ENCODE data around the gene MYO16. TPM values are rescaled to one million over a fixed set of nuclear protein-coding genes. Genes with fewer than 3 reads are reported as not detected.

MYO16 gene
- total and polyA plus RNA-seq, 2 experiments from 2014 or later = 0.13 to 0.23 TPM

DNA sequence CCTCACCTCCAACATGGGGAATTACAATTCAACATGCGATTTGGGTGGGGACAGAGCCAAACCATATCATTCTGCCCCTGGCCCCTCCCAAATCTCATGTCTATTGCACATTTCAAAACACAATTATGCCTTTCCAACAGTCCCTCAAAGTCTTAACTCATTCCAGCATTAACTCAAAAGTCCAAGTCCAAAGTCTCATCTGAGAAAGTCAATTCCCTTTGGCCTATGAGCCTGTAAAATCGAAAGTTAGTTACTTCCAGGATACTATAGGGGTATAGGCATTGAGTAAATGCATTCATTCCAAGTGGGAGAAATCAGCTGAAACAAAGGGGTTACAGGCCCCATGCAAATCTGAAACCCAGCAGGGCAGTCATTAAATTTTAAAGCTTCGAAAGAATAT lies 598.8 kb downstream of the MYO16 start:
- H3K9me3 ChIP-seq (ENCODE audit: low read depth) = no peaks in the 10 kb centered on the region
- H2AFZ ChIP-seq = no peak overlapping the region
- DNase-seq (ENCODE audit: low spot score) = no peak
- H3K4me3 ChIP-seq = no peak overlapping the region
- no peaks in the 10 kb centered on the region for H3K27me3 ChIP-seq
- no peaks in the 10 kb centered on the region for H3K79me2 ChIP-seq
- no peaks in the 10 kb centered on the region for H3K4me1 ChIP-seq (ENCODE audit: insufficient read depth)
- H3K9me2 ChIP-seq (replicated peaks; ENCODE audit: insufficient read depth) = no peaks in the 10 kb centered on the region
- no peak overlapping the region for H3K4me2 ChIP-seq
- no peaks in the 10 kb centered on the region for H4K20me1 ChIP-seq (ENCODE audit: insufficient read depth, poor library complexity, severe bottlenecking)
- 88% methylated on average over 3 of the region's 3 CpGs for WGBS (ENCODE audit: low lambda C conversion rate, missing lambda C conversion rate)
- TF ChIP-seq, protein P1, sequence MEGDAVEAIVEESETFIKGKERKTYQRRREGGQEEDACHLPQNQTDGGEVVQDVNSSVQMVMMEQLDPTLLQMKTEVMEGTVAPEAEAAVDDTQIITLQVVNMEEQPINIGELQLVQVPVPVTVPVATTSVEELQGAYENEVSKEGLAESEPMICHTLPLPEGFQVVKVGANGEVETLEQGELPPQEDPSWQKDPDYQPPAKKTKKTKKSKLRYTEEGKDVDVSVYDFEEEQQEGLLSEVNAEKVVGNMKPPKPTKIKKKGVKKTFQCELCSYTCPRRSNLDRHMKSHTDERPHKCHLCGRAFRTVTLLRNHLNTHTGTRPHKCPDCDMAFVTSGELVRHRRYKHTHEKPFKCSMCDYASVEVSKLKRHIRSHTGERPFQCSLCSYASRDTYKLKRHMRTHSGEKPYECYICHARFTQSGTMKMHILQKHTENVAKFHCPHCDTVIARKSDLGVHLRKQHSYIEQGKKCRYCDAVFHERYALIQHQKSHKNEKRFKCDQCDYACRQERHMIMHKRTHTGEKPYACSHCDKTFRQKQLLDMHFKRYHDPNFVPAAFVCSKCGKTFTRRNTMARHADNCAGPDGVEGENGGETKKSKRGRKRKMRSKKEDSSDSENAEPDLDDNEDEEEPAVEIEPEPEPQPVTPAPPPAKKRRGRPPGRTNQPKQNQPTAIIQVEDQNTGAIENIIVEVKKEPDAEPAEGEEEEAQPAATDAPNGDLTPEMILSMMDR (IDR thresholded peaks at IDR 0.05; ENCODE audit: poor library complexity) = no peak
- TF ChIP-seq EZH2phosphoT487 (IDR thresholded peaks at IDR 0.05; ENCODE audit: low read depth, severe bottlenecking, unreplicated experiment) (no peak), EZH2 (IDR thresholded peaks at IDR 0.05; ENCODE audit: borderline replicate concordance) (no peak)
- H3K36me3 ChIP-seq (replicated peaks; ENCODE audit: insufficient read depth, low read depth) = no peaks in the 10 kb centered on the region
- H3K27ac ChIP-seq = no peak overlapping the region

- WGBS (ENCODE audit: low lambda C conversion rate, missing lambda C conversion rate) = 100% methylated on average over 1 of the region's 1 CpG
- Histone ChIP-seq H2AFZ (no peak overlapping the region), H4K20me1 (ENCODE audit: insufficient read depth, poor library complexity, severe bottlenecking) (no peaks in the 10 kb centered on the region), H3K27ac (no peak overlapping the region), H3K4me2 (no peak overlapping the region), H3K4me1 (ENCODE audit: insufficient read depth) (no peaks in the 10 kb centered on the region), H3K79me2 (no peaks in the 10 kb centered on the region), H3K27me3 (no peaks in the 10 kb centered on the region), H3K9me2 (replicated peaks; ENCODE audit: insufficient read depth) (no peaks in the 10 kb centered on the region), H3K36me3 (replicated peaks; ENCODE audit: insufficient read depth, low read depth) (no peaks in the 10 kb centered on the region), H3K9me3 (ENCODE audit: low read depth) (no peaks in the 10 kb centered on the region), H3K4me3 (no peak overlapping the region)
- no peak for DNase-seq (ENCODE audit: low spot score)
- TF ChIP-seq EZH2 (IDR thresholded peaks at IDR 0.05; ENCODE audit: borderline replicate concordance) (no peak), EZH2phosphoT487 (IDR thresholded peaks at IDR 0.05; ENCODE audit: low read depth, severe bottlenecking, unreplicated experiment) (no peak)
- TF ChIP-seq, protein P1 (IDR thresholded peaks at IDR 0.05; ENCODE audit: poor library complexity) = no peak
Measured at GRCh38 chr13:109231888-109232287, 602.5 kb downstream of the MYO16 start.

DNA sequence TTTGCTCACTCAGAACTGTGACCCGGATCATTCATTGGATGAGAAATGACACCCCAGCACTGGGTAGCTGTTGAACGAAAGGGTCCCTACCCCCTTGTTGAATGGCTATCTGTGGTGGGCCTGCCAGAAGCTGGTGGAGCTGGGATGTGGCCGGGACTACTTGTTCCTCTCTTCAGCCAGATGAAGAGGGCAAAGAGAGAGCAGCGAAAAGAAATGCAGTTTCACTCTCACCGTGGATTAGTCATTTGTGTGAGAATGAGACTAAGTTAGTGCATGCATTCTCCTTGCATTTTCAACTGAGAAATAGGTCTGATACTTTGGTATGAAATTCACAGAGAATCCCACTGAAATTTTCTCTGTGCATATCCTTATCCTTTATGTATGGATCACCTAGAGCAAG lies 603.9 kb downstream of the MYO16 start:
- no peak overlapping the region for H3K4me3 ChIP-seq
- no peak for TF ChIP-seq EZH2 (IDR thresholded peaks at IDR 0.05; ENCODE audit: borderline replicate concordance)
- TF ChIP-seq, protein P1 (IDR thresholded peaks at IDR 0.05; ENCODE audit: poor library complexity) = no peak
- TF ChIP-seq EZH2phosphoT487 (IDR thresholded peaks at IDR 0.05; ENCODE audit: low read depth, severe bottlenecking, unreplicated experiment) = no peak
- no peaks in the 10 kb centered on the region for H3K4me1 ChIP-seq (ENCODE audit: insufficient read depth)
- H3K79me2 ChIP-seq = no peaks in the 10 kb centered on the region
- no peaks in the 10 kb centered on the region for H3K27me3 ChIP-seq
- WGBS (ENCODE audit: low lambda C conversion rate, missing lambda C conversion rate) = 83% methylated on average over 5 of the region's 5 CpGs
- no peaks in the 10 kb centered on the region for H3K9me3 ChIP-seq (ENCODE audit: low read depth)
- no peak for DNase-seq (ENCODE audit: low spot score)
- no peaks in the 10 kb centered on the region for H3K36me3 ChIP-seq (replicated peaks; ENCODE audit: insufficient read depth, low read depth)
- no peak overlapping the region for H3K27ac ChIP-seq
- no peaks in the 10 kb centered on the region for H3K9me2 ChIP-seq (replicated peaks; ENCODE audit: insufficient read depth)
- no peaks in the 10 kb centered on the region for H4K20me1 ChIP-seq (ENCODE audit: insufficient read depth, poor library complexity, severe bottlenecking)
- H2AFZ ChIP-seq = no peak overlapping the region
- H3K4me2 ChIP-seq = no peak overlapping the region

GRCh38 chr13:109235901-109236300 lies 606.5 kb downstream of the MYO16 start:
- H3K4me2 ChIP-seq = no peak overlapping the region
- no peaks in the 10 kb centered on the region for H3K79me2 ChIP-seq
- H3K27me3 ChIP-seq = no peaks in the 10 kb centered on the region
- no peak overlapping the region for H3K4me3 ChIP-seq
- no peaks in the 10 kb centered on the region for H3K36me3 ChIP-seq (replicated peaks; ENCODE audit: insufficient read depth, low read depth)
- no peaks in the 10 kb centered on the region for H4K20me1 ChIP-seq (ENCODE audit: insufficient read depth, poor library complexity, severe bottlenecking)
- no peaks in the 10 kb centered on the region for H3K9me2 ChIP-seq (replicated peaks; ENCODE audit: insufficient read depth)
- no peak for TF ChIP-seq EZH2 (IDR thresholded peaks at IDR 0.05; ENCODE audit: borderline replicate concordance)
- TF ChIP-seq, protein P1 (IDR thresholded peaks at IDR 0.05; ENCODE audit: poor library complexity) = no peak
- TF ChIP-seq EZH2phosphoT487 (IDR thresholded peaks at IDR 0.05; ENCODE audit: low read depth, severe bottlenecking, unreplicated experiment) = no peak
- DNase-seq (ENCODE audit: low spot score) = no peak
- no peak overlapping the region for H3K27ac ChIP-seq
- WGBS (ENCODE audit: low lambda C conversion rate, missing lambda C conversion rate) = 88% methylated on average over 5 of the region's 6 CpGs
- H2AFZ ChIP-seq = no peak overlapping the region
- H3K9me3 ChIP-seq (ENCODE audit: low read depth) = no peaks in the 10 kb centered on the region
- H3K4me1 ChIP-seq (ENCODE audit: insufficient read depth) = no peaks in the 10 kb centered on the region

Data from hepatocyte (in vitro differentiated cells).